AG08395 (cell line): ENCODE measurements around the gene ARHGAP18.

Experiments
- DNase-seq: peaks from one replicate; pipeline ENCODE4 v3.0.0; 2012; ENCODE audit warnings: mixed read lengths, low spot score

The ARHGAP18 gene

DNA sequence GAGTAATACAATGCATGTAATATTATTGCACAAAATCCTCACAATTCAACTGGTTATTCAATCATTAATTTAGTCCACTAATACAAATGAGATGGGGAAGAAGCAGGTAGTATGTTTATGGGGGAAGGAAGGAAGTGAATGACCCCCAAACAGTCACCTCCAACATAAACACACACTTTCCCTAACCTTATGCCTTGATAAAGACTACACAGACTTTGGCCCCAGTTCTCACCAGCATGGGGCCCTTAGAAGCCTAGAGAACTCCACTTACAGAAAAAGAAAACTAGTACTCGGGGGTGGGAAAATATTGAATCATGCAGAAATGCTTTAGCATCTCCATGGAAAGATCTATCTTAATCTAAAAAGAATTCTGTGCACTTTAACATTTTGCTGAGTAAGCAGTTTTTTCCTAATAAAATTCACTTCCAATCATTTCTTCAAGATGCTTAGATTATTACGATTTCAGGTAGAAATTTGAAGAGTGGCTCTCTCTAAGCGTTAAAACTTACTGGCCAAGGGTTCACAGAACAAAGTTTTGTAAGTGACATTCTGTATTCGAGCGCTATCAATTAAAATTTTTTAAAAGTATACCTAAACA, 18.8 kb downstream of the ARHGAP18 start:
- no peak for DNase-seq

DNA sequence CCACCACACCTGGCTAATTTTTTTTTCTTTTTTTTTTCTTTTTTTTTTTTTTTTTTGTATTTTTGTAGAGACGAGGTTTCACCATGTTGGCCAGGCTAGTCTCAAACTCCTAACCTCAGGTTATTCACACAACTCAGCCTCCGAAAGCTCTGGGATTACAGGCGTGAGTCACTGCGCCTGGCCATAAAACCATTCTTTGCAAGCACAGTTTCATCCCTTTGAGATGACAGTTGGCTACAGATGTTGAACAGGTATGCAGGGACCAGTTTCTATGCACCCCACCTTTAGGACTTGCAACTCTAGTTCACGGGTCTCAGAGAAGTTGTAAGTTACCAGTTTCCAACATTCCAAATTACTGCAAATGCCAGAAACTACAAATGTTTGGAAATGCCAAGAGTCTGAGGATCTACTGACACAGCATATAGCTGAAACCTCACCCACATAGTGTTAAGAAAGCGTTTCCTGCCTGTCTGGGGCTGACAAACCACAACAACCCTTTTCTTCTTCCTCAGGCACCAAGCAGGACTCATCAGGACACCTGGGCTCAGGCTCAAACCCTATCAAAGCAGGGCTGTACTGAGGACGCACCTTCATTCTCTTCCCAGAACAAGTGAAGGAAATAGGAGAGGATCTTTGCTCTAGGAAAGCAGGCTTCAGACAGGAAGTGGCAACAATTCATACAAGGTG, 22.9 kb downstream of the ARHGAP18 start:
- no peak for DNase-seq

DNA sequence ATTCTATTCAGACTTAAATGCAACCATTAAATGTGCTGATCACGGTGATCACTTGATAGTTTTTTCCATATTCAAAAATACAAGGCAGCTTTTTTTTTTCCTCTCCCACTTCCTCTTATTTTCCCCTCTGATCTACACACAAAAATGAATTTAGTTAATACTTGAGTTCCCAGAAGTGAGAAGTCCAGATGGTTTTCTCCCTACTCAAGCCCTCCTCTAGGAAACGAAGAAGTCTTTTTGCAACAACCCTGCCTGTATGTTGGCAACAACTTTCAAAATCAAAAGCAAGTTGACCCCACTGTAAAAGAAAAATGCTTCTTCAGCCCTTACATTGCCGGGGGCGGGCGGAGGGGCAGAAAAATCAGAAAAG, 24.3 kb downstream of the ARHGAP18 start:
- no peak for DNase-seq

DNA sequence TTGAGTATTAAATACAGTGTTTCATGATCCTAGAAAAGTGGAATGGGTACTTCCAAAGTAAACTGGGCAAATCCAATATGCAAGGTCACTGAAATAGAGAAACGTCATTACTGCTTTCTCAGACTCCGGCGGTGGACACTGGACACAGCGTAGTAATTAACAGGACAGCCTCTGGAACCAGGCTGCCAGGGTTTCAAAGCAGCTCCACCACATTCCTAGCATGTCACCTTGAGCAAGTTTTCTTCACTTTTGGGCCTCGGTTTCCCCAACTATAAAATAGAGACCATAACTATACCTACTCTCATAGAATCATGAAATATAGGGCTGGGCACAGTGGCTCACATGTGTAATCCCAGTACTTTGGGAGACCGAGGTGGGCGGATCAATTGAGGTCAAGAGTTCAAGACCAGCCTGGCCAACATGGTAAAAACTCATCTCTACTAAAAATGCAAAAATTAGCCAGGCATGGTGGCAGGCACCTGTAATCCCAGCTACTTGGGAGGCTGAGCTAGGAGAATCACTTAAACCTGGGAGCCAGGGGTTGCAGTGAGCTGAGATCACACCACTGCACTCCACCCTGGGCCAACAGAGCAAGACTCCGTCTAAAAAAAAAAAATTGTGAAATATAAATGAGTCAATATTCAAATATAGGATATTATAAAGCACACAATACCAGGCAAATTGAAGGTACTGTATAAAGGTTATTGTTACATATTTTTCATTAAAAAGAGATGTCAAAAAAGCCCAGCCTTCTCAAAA, 24.9 kb downstream of the ARHGAP18 start:
- DNase-seq, result no peak

DNA sequence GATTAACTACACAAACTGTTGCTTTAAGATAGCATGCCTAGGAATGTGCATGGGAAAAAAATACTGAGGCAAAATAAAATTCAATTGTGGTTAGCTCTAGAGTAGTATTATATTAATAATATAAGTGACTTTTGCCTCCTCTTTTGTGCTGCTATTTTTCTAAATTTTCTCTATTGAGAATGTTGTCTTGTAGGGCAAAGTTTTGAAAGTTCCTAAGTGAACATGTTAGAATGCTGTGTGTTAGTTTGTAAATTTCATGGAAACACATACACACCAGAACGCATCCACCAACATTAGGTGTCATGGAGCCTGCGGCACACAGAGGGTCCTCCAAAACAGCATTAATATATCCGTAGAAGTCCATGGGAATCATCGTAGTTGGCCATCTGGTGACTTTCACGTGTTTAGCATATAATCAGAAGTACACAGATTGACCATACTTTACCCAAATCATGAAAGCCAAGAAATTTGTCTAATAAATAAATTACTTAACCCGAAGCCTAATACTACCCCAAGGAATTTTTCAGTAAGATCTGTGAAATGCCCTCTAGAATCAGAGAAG, 25.6 kb downstream of the ARHGAP18 start:
- DNase-seq, result no peak

DNA sequence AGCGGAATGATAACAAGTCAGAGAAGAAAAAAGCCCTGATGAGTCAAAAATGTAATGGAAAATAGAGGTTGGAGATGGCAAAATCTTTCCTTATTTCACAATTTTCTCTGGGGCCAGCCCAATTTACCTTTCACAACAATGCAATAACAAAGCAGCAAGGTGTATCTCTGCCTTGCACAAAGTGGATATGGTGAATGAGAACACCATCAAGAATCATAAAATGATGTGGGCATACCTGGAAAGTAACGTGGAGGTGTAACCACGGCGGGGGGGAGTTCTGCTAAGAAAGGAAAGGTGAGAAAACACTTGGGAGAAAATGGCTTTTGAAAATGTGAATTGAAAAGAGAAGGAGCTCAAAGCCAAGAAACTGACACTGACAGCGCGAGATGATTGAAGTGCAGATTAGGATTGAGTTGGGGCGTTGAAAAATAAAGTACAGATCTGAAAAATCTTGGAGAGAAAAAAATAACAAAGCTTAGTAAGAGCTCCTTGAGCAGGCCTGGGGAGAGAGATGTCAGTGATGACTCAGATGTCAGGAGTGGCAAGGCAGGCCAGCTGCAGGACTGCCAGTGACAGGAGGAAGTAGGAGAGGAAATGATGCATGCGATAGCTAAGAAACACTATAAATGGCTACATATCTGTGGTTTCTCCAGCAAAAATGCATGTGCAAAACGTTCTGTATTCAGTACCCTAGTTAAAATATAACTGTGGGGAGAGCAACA, 26.2 kb downstream of the ARHGAP18 start:
- DNase-seq, result peak; percentile 97

DNA sequence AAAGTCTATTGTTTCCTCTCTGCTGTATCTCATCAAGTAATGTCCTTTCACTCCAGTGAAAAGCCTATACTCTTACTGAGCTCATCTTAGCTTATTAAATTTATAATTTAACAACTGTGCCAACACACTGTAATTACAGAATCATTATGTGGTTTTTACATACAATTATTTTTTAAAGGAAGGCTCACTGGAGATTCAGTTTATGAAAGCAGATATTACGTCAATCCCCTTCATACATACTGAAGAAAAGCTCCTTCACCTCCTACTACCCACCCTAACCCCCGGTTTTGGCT, 28.1 kb downstream of the ARHGAP18 start:
- DNase-seq, result no peak

DNA sequence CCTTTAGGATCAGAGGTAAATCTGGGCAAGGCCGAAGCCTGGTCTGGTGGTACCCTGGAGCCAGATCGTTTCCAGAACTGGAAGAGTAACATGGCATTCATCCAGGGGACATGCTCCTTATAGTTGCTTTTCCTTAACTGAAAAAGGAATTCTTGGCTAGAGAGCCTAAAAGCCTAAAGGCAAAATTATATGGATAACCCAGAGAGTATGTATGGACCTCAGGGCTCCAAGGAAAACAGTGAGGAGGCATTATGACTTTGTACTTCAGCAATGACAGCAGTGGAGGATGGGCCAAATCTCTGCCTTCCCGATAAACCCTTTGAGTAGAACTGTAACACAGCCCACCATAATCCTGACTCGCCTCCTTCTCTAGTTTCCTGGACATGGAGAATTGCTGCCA, 29.3 kb downstream of the ARHGAP18 start:
- no peak for DNase-seq

DNA sequence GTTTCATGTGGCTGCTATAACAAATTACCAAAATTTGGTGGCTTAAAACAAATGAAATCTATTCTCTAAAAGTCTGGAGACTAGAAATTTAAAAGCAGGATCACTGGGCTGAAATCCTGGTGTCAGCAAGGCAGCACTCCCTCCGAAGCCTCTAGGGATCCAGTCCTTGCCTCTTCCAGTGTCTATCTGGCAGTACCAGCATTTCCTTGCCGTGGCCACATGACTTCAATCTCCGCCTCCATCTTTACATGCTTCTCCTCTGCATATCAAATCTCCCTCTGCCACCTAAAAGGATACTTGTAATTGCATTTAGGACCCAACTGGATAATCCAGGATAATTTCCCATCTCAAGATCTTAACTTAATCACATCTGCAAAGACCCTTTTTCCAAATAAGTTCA, 30.2 kb downstream of the ARHGAP18 start:
- no peak for DNase-seq

DNA sequence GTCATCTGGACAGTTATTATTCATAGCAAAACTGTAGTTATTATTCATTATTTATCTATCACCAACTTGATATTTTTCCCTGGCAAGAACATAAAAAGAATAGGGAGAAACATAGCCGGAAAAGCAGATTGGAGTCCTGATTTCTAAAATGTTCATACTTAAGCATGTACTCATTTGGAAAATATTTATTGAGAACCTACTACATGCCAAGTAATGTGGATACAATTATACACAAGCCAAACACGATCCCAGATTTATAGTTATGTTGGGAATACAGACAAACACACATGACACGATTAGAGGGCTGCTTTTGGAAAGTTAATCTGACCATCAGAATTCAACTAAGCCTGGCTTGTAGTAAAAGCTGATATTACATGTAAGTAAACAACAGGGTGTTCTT, 30.7 kb downstream of the ARHGAP18 start:
- DNase-seq, result peak; percentile 45

DNA sequence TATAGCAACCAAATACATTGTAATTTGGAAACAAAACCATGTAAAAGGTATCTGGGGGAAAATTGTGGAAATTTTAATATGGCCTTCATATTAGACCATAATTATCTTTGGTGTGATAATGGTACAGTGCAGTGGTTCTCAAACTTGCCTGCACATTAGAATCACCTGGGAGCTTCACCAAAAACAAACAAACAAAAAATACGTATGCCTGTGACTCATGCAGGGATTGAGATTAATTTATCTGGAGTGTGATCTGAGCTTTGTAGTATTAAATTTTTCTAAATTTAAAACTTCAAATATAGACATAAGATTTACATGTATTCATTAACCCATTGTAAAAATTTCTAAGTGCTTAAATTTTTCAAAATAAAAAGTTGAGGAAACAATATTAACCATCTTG, 31.5 kb downstream of the ARHGAP18 start:
- DNase-seq, result no peak

DNA sequence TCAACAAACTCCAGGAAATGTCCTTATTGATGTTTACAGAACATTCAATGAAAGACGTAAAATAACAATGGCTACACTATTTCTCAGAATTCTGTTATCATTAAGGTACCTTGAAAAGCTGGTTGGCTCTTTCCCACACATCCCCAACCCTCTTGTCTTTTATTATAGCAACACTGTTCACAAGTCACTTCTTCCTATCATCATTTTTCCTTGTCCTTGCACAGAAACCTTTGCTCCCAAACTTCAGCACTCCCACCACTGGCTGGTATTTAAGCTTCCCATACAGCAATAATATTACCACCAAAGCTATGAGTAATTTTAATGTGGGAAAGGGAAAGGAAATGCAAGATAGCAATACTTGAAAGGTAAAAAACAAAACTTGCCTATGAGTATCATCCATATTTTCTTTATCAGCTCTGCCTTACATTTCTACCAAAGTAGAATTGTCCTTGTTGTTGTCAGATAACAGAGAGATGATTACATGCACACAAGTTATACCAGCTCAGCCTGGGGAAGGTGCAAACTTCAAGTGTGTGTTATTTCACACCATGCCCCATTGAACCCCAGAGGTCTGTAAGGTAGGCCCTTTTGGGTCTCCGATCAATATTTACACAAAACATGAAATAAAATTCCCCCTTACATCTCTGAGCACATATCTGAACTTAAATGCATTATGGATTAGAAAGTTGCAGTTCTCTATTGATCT, 32.2 kb downstream of the ARHGAP18 start:
- no peak for DNase-seq

DNA sequence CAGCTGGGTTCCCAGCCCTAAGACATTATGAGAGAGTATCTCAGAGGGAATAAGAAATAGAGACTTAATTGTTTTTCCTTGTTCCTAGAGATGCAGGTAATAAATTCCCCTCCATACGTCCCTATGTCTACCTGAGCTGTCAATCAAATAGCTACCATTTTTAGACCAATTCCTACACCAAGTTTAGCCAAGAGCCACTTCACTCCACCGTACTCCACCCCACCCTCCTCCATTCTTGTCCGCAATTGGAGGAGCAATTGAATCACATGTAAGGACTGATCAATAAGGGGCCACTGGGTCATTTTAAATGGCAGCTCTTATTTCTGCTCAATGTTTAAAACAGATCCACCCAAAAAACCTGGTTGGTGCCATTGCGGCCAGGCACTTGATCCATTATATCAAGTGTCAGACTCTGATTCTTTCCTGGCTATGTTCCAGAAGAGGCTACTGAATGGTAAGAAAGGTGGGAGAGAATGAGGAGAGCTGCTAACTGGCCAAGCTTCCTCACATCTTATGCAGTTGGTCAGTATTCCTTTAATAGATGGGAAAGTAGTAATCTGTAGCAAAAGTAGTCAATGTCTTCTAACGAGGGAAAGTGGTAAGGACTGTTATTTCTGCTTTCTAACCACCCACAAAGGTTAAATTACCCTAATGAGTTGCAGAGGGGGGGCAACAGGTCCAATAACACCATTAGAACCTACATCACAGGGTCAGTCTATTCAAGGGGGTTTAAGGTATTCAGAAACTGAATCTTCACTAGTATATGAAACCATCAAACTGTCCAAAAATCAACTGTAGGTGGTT, 34.1 kb downstream of the ARHGAP18 start:
- DNase-seq, result no peak

DNA sequence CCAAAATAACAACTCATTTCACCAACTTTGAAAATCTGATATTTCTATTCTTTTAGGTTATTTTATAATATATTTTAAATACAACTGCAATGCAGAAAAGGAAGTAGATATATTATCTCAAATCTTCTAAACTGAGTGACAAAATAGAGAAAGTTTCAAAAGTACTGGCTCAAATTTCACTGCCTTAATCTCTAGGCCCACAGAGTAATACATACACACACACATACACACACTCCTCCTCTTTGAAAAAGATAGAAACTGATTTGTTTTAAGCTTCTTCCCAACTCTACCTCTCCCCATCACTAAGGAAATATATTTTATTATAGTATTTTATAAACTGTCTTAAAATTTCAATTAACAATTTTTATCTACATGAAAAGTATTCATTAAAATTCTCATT, 36.2 kb downstream of the ARHGAP18 start:
- no peak for DNase-seq

DNA sequence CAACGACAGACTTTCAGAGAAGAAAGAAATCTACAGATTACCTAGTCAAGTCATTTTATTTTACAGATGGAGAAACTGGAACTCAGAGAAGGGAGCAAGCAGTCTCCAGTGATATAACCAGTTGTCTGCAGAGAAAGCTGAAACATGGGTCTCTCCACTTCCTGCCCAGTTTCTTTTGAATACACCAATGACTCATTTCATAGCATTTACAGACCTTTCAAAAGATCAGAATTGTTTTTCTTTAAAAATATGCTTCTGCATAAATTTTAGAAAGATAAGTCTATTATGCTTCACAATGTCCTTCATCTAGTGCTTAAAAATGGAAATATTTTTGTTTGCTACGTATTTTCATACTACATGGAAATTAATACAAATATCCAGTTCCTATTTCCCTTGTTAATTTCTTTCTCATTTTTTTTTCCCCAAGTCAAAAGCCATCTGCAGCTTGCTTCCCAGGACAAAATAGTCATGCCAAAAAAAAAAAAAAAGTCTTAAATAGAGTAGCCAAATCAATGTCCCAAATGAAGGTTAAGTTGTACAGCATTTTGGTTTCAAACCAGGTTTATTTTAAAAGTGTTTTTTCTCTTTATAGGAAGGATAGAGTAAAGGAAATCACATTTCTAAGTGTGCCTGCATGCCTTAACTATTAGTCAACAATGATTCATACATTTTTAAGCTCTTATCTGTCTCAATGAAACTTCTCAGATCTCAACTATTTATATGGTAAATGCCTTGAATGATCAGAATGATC, 36.9 kb downstream of the ARHGAP18 start:
- peak; percentile 49 for DNase-seq

DNA sequence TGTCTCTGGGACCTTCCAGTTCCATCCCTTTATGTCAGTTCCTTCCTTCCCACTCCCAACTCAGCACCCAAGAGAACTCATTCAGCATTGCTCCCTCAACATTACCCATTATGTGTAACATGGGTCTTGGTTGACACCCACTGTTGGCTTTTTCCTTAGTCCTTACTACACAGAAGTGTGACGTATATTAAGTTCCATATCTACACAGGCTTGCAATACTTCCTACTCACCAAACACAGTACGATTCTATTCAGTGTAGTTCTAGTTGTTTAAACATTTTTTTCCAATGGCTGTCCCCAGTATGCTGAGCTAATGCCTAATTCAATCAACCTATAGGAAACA, 37.7 kb downstream of the ARHGAP18 start:
- no peak for DNase-seq

DNA sequence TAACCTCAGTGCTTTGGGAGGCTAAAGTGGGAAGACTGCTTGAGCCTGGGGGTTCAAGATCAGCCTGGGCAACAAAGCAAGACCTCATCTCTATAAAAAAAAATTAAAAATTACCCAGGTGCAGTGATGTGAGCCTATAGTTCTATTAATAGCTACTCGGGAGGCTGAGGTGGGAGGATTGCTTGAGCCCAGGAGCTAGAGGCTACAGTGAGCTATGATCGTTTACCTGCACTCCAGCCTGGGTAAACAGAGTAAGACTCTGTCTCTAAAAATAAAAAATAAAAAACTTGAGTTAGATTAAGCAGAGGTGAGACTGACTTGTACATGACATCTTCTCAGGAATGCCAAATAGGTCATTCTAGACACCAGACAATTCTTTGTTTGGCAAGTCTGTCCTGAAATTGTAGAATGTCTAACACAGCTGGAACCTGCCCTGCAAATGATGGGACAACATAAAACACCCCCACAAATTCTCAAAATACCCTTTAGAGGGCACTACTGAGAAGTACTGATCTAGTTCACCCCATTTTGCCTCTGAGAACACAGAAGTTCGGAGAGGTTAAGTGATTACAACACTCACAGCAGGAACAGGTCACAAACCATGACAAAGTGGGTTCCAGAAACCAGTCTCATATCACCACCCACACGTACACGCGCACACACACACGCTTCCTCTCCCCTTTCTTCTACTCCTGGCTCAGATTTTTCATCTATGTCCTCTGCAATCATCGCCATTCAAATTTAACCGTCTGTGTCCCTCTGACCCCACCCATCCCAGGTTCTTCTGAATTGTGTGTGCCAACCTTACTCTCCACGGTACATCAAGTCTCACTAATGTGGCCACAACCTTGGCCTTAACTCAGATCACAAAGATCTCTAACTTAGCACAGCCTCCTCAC, 38.3 kb downstream of the ARHGAP18 start:
- DNase-seq, result no peak

DNA sequence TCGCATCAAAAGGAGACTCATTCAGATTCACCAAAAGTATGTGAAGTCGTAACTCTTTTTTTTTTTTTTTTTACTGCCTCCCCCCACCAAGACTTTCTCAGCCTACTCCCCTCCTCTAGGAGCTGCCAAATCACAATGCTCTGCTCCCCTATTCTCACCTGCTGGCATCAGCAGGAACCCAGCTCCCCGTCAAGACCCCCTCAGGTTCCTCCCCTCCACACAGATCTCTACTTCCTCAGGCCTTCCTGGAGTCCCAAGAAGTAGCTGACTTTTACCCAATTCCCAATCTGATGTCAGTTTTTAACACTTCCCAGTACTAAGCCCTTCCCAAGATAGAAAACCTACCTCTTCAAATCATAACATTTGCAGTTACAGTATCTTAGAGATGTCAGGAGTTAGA, 39.3 kb downstream of the ARHGAP18 start:
- no peak for DNase-seq

DNA sequence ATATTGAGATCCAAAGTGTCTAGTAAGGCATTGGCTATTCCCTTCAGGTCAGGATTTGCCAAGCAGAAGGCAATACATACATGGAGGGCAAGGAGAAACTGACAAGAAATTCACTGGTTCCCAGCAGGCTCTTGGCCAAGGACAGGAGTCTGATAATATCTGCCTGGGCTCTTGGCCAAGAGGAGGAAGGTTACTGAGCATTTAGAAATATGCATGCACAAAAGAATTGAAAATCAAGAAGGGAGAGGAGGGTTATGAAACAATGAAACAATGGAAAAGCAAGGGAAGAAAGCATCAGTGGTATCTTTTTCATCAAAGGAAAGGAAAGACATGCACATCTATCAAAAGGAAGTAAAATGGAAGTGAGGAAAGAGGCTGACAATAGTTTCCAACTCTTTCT, 42.4 kb downstream of the ARHGAP18 start:
- DNase-seq, result no peak

DNA sequence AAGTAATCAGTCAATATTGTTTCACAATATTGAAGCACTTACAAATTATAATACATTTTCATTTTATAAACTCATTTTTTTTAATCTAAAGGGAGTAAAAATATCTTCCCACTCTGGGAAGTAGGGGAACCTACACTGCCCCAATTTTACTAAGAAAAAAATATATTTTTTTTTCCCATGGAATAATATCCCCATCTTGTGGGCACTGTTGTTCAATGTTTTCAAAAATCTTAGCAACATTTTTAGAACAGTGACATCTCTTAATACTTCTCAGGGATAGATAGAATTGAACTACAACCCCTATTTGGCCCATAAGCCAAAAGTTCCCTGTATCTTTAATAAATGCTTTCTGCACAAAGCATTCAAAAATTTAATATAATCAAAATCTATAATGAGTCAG, 42.9 kb downstream of the ARHGAP18 start:
- no peak for DNase-seq
